Inferior parietal cortex (tissue), 1 donor: ENCODE data around the gene PDE11A.

Experiments used
- DNase-seq: peaks from one replicate; pipeline ENCODE4 v3.0.0-alpha.2; 2016; ENCODE audit errors: extremely low spot score

Gene PDE11A

DNA sequence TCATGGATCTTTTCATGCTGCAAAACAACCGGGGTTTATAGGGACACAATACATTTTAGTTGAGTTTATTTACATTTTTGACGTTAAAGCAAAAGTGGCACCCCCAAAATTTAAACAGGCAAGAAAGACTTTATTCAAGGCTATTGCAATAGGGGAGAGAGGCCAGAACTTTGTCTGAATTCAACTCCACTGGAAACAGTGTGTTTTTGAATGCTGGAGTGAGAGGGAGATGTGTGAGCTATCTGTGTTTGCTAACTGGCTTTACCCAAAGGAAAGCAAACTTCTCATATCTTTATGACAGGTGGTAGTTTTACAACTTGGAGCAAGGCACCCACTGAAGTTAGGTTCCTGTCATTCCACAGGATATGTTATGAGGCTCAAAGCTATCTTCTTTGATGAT lies 472.6 kb downstream of the PDE11A start:
- DNase-seq: no peak

GRCh38 chr2:177599139-177599688 lies 473.4 kb downstream of the PDE11A start:
- no peak for DNase-seq

DNA sequence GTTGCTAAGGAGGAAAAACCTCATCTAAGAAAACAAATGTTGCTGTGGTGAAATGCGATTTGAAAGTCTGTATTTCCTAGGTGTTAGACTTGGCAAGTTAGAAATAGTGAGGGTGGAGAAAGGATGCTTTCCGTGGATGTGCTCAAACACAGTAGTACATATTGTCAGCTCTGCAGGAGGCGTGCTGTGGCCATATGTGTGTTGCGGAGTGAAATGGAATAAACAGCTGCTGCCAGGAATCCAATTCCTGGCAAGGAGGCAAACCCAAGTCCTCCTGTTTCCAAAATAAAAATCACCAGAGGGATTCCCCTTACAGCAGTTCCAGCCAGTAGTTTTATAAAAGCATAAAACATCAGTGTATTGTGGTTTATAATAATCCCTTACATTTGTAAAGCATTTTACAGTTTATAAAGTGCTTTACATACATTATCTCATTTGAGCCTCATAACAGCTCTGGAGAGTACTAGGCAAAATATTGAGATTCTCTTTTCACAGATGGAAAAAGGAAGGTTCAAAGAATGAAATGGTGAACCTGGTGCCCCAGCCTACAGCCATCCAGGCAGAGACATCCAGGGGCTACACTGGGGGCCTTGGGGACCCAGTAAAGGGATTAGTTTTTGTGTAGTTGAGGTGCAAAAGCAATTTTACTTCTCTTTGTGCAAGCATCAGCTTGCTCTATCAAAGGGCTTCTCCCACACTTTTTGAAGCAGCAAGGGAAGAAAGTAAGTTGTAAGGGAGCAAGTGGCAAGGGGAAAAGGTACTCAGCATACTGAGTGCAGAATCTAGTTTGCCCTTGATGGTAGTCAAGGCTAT lies 474.0 kb downstream of the PDE11A start:
- DNase-seq: peak; percentile 65

GRCh38 chr2:177597759-177598158 lies 474.8 kb downstream of the PDE11A start:
- DNase-seq: no peak

DNA sequence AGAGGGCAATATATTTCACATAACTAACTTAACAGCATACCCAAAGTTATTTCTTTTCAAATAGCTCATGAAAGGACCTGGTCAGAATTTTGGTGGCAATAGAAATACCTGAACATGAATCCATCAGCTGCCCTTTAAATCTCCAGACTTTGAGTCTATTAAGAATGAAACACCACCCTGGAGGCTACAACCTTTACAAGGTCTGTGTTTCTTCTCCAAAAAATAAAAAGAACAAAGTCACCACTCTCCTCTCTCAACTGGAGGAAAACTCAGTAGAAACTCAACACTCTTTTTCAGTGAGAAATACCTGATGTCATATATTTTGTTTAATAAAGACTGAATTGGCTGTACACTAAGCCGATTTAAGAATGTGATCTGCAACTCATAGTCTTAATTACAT lies 475.7 kb downstream of the PDE11A start:
- DNase-seq: no peak

GRCh38 chr2:177595126-177595845 lies 477.3 kb downstream of the PDE11A start:
- no peak for DNase-seq

DNA sequence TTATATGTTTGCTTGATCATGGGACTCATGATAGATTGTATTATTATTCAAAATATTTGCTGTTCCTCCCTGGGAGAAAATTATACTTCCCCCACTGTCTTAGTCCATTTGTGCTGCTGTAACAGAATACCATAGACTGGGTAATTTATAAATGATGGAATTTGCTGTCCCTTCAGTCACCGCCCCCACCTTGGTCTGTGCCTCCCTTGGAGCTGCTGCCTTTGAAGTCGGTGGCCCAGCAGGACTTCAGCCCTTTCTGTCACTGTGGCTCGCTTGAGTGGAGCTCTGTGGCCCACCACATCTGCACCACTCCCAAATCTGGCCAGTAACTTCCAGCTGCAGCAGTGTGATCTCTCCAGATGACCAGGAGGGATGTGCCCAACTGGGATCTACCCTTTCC lies 479.2 kb downstream of the PDE11A start:
- no peak for DNase-seq

- DNase-seq: no peak
These were observed 479.6 kb downstream of the PDE11A start for GRCh38 chr2:177592945-177593344.

DNA sequence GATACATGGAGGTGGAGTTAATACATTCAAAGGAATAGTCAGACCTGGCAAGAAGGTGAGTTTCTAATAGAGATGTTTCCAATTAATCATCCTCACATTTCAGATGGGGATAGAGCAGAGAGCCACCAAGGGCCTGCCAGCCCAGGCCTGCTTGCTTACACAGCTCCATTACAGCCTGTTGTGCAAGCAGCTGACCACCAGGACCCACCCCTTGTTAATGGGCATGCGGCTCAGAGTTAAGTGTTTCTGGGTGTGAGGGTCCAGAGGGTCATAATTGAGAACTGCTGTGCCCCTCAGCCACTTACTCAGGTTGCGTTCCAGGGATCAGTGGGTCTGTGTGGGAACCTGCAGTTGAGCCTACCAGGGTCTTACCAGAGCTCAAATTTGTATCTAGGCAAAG lies 480.2 kb downstream of the PDE11A start:
- DNase-seq: no peak

DNA sequence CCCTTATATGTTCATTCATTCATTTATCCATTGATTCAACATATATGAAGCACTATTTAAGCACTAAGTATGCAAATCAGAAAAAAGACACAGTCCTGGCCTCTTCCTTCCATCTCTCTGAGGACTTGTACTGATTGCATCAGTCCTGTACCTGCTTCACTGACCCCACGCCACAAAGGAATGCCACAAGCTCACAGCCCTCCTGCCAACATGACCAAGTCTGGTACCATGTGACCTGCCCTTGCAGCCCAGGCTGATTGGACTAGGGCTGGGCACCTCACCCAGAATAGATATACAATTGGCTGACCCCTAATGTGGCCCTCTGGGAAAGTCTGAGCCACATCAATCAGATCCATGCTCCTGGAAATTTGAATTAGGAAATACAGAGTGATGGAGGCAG lies 483.4 kb downstream of the PDE11A start:
- DNase-seq: no peak

DNA sequence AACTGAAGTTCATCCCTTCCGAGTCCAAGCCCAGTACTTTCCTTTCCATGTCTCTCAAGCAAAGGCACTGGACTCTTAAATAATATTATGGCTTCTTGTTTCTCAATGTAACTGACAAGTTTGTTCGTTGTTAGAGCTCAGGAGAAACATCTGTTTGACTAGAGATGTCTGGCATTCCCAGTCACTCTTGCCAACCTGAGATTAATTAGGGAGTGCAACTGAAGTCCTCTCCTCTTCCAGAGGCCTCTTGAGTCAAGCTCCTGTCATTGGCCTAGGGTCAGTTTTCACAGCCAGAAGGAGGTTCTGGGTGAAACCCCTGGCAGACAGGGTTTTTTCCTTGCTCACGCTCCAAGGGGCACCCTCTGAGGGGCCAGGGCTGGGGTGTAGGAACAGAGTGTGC lies 483.9 kb downstream of the PDE11A start:
- DNase-seq: no peak

- DNase-seq: no peak
These were observed 485.2 kb downstream of the PDE11A start for GRCh38 chr2:177587371-177587770.

DNA sequence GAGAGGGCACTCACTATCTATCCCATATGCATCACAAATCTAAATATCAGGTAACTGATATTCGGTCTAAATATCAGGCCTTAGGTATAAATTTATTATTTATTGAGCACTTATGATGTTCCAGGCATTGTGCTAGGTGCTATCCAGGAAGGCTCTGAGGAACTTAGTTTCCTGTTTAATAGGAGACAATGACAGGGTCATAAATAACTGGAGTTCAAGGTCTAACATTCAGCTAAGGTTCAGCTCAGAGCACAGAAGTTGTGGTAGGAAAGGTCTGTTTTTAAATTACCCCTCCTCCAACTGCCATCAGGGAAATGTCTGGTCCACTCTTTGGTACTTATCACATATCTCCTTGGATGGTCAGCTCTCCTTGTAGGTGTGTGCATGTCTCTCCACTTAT lies 486.4 kb downstream of the PDE11A start:
- DNase-seq: no peak

GRCh38 chr2:177585234-177585863 lies 487.2 kb downstream of the PDE11A start:
- DNase-seq: no peak

DNA sequence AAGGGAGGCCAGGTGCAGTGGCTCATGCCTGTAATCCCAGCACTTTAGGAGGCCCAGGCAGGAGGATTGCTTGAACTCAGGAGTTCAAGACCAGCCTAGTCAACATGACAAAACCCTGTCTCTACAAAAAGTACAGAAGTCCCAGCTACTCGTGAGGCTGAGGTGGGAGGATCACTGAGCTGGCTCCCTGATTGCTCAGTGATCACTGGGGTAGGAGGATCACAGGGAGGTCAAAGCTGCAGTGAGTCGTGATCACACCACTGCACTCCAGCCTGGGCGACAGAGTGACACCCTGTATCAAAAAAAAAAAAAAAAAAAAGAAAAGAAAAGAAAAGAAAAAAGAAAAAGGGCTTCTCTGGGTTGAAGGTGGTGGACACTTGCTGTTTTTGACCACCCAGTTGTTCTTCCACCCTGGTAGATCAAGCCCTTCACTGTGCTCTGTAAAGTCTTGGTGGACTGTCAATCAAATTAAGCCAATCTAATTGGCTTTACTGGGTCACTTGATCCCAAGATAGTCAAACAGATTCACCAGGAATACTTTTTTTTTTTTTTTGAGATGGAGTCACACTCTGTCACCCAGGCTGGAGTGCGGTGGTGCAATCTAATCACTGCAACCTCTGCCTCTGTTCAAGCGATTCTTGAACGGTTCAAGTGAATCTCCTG lies 488.4 kb downstream of the PDE11A start:
- no peak for DNase-seq

DNA sequence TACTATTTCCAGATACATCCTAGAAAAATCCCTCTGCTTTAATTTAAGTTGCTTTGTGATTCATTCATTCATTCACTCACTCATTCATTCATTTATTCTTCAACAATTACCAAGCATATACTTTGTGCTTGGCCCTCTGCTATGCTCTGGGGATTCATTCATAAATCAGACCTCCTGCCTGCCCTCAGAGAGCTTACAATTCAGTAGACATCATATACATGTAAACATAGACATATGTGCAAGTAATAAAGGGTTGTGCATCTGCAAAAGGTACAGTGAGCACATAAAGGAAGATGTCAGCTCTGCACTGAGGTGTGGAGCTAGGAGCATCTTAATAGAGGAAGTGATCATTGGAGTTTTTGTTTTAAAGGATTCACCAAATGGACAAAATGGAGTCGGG lies 490.6 kb downstream of the PDE11A start:
- DNase-seq: no peak

DNA sequence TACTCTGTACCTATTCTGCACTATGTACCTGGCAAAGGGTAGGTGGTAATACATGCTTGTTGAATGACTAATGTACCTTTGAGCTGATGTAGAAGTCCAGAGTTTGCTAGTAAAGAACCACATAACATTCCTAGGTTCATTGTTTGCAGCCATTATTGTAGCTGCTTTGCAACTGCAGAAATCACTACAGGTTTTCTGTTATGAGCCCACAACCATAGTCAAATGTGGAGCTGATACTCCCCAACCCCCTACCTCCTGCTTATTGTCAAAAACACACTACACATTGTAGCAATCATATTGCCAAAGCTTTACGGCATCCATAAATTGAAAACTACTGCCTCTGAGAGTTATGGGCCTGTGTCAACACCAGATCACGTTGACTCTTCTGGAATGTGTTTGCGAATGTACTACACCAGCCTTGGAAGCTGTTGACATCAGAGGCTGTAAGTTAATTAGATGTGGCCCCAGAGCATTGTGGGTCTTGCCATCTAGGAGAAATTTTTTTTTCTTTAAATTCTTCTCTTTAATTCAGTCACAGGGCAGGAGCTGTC lies 493.0 kb downstream of the PDE11A start:
- no peak for DNase-seq

DNA sequence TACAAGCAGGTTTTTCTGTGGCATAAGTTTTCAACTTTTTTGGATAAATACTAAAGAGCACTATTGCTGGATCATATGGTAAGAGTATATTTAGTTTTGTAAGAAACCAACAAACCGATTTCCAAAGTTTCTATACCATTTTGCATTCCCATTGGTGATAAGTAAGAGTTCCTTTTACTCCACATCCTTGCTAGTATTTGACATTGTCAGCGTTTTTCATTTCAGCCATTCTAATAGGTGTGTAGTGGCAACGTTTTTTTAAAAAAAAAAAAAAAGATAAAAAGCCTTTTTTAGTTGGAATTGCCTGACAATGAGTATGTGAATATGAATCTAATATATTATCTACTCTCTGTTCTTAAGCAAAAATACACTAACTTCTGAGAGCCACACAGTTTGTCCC lies 494.1 kb downstream of the PDE11A start:
- no peak for DNase-seq

- DNase-seq: no peak
These were observed 495.5 kb downstream of the PDE11A start for GRCh38 chr2:177577075-177577474.

DNA sequence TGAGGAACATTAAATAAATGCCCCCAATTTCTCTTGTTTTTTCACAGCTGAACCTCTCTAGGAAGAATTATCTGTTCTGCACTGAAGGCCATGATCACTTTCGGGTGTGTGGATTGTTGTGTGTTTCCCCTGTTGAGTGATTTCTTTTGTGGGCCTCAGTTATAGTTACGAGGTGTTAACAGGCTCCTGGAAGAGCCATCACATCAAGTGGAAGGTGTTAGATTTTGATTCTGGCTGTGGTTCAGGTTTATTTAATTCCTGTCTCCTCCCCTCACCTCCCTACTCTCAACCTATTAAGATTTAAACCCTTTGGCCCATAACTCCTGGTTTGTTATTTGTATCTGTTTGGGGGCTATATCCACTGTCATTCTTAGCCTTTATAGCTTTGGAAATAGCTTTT lies 497.2 kb downstream of the PDE11A start:
- DNase-seq: no peak

DNA sequence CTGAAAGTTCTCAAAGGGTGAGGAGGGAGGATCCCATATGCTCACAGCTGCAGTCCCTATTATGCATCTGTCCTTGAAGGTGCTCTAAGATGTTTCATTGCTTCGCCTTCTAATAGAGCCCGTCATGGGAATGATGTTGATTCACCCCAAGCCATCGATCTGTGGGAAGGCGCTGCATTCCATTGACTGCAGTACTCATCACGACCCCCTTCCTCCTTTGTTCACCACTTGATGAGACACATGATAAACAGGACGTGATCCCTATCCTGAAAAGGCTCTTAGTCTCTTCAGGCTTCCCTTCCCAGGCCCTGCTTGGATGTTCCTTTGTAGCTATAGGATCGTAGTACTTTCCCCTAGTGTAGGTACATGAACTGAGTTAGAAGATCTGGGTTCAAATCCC lies 498.2 kb downstream of the PDE11A start:
- no peak for DNase-seq
